ES-I3 (cell line): ENCODE data around the gene LCA5L.
"Not testable (repeated sequence)": the region's sequence is repeated elsewhere in the genome, so short reads cannot be mapped to it uniquely, and the experiment has no call there.

ENCODE experiments used
- H3K36me3 ChIP-seq: 2 replicates; pipeline ENCODE4 v1.6.1; 2013; ENCODE audit warnings: mild to moderate bottlenecking, low read length, control low read depth, moderate library complexity; ENCODE audit not compliant: insufficient read depth
- H3K4me1 ChIP-seq: 2 replicates; pipeline ENCODE4 v1.6.1; 2013; ENCODE audit warnings: mild to moderate bottlenecking, control low read depth, low read length; ENCODE audit not compliant: insufficient read depth
- H3K9ac ChIP-seq: 2 replicates; pipeline ENCODE4 v1.6.1; 2013; ENCODE audit warnings: low read depth, mild to moderate bottlenecking, low read length, moderate library complexity
- H3K9me3 ChIP-seq: 2 replicates; pipeline ENCODE4 v1.6.1; 2013; ENCODE audit warnings: mild to moderate bottlenecking, low read length, moderate library complexity; ENCODE audit not compliant: control insufficient read depth, insufficient read depth

Gene LCA5L

DNA sequence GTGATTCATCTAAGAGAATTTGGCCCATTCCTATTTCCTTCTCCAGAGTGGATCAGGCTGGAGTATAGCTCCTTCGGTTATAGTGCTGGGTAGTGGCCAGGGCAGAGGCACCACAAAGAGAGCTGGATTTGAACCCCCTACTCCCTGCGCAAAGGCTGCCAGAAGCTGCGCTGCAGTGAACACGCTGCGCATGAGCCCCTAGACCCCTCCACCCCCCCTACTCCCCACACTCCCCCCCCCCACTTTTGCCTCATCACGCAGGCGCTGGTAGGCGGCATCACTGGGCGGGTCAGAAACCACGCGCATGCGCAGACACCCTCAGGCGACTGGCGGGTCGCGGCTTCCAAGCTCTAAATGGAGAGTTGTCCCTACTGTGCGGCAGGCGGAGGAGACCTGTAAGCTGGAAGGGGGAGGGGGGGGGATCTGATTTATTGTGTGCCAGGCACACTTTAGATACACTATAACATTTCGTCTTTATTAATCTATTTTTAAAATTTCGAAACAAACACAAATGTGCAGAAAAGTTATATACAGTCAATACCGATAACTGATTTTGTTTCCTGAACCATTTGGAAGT, 58.0 kb downstream of the LCA5L start:
- Histone ChIP-seq H3K36me3 (peaks cover 10% of the 10 kb centered on the region; the same call in 1 of the 2 replicates), H3K9me3 (no peaks in the 10 kb centered on the region), H3K4me1 (no peaks in the 10 kb centered on the region; the same call in 1 of the 2 replicates), H3K9ac (peak overlapping the region; percentile 59; the same call in 1 of the 2 replicates)

DNA sequence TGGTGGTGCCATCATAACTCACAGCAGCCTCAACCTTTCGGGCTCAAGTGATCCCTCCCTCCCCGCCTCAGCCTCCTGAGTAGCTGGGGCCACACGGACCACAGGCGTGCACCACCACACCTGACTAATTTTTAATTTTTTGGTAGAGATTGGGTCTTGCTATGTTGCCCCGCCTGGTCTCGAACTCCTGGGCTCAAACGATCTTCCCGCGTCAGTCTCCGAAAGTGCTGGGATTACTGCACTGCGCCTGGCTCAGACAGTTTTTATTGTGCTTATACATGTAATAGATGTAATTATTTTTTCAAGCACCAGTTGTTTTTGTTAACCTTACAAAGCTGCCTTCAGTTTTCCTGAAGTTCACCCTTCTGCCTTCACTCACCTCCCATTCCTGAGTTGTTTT, 58.7 kb downstream of the LCA5L start:
- Histone ChIP-seq H3K4me1 (no peaks in the 10 kb centered on the region; the same call in 1 of the 2 replicates), H3K36me3 (0 out of 2 replicates have a peak, but pooled peaks cover 3% of the 10 kb centered on the region), H3K9ac (no peak overlapping the region; the same call in 1 of the 2 replicates), H3K9me3 (no peaks in the 10 kb centered on the region)

DNA sequence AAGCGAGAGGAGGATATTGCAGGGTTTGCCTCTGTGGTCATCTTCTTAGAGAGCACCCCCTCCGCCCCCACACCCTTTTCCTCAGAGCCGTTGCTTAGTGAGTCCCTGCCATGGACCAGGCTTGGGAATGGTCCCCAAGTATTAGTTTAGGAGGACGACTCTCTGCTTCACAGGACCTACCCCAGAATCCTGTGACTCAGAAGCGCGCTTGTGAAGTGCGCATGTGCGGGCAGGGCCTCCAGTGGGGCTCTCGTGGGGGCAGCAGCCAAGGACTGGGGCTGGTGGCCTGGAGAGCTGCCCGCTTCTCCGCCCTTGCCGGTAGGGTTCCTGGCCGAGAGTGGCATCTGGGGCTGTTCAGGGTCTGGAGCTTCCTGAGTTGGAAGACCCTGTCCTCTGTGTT, 59.4 kb downstream of the LCA5L start:
- Histone ChIP-seq H3K36me3 (no peaks in the 10 kb centered on the region), H3K4me1 (no peaks in the 10 kb centered on the region; the same call in 1 of the 2 replicates), H3K9me3 (no peaks in the 10 kb centered on the region), H3K9ac (no peak overlapping the region; the same call in 1 of the 2 replicates)

DNA sequence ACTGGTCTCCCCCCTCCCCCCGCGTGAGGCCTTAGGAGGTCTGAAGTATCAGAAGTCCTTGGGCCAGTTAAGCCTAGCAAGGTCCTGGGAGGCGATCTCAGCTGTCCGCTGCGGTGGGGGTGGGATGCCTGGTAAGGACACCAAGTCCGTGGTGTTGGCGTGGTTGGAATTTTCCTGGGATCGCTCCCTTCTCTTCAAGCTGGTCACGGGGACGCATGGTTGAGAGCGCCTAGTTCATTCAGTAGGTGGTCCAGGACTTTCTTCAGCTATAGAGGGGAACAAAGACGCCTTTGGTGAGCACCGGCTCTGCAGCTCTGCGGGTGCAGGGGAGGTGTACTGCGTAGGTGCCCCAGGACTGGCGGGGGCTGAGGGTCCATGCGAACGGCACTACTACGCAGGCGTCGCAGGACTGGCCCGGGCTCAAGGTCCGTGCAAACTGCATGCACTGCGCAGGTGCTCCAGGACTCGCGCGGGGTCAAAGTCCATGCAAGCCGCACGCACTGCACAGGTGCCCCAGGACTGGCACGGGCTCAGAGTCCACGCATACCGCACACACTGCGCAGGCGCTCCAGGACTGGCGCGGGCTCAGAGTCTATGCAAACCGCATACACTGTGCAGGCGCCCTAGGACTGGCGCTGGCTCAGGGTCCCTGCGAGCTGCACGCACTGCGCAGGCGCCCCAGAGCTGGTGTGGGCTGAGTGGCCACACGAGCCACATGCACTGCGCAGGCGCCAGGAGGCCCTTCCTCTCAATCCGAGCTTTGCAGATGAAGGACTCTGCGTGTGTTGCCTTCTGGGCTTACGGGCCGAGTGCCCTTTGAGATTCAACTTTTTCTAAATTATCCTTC, 60.1 kb downstream of the LCA5L start:
- H3K4me1 ChIP-seq = no peaks in the 10 kb centered on the region; the same call in 1 of the 2 replicates

DNA sequence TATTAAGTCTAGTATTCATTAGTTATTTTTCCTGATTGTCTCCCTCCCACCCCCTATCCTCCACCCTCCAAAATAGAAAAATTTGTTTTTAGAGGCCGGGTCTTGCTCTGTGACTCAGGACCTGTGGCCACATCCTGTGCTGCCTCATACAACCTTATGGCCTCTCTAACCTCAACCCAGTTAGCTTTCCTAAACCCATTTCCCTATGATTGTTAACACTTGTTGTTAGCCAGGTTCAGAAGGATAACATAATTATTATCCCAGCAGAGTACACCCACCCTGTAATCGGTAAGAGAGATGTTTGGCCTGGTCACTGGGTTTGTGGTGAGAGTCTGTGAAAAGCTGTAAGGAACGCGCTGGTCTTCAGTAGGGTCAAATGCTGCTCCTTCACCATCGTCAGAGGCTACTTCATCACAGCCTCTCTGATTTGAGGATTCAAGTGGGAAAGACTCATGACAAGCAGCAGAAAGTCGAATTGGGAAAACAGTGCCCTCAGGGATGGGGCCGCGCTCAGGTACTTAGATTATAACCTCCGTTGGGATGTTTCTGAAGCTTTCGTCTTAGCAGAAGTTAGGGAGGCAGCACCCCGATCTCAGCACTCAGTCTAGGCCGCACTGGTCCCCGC, 60.8 kb downstream of the LCA5L start:
- no peak overlapping the region for H3K9ac ChIP-seq

More for the DNA sequence above, 60.1 kb downstream of the LCA5L start:
- H3K9ac ChIP-seq = no peak overlapping the region
- H3K36me3 ChIP-seq = no peaks in the 10 kb centered on the region
- no peaks in the 10 kb centered on the region for H3K9me3 ChIP-seq

DNA sequence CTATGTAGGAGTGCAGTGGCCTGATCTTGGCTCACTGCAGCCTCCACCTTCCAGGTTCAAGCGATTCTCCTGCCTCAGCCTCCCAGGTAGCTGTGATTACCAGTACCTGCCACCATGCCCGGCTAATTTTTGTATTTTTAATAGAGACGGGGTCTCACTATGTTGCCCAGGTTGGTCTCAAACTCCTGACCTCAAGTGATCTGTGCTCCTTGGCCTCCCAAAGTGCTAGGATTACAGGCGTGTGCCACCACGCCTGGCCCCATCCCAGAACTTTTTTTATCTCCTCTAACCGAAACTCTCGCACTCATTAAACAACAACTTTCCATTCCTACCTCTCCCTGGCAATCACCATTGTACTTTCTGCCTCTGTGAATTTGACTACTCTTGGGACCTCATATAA, 63.5 kb downstream of the LCA5L start:
- not testable (repeated sequence) for H3K9ac ChIP-seq, H3K36me3 ChIP-seq, H3K9me3 ChIP-seq, H3K4me1 ChIP-seq

More for the DNA sequence above, 60.8 kb downstream of the LCA5L start:
- Histone ChIP-seq H3K9me3 (no peaks in the 10 kb centered on the region), H3K4me1 (peaks cover under 1% of the 10 kb centered on the region; the same call in 1 of the 2 replicates), H3K36me3 (no peaks in the 10 kb centered on the region)

DNA sequence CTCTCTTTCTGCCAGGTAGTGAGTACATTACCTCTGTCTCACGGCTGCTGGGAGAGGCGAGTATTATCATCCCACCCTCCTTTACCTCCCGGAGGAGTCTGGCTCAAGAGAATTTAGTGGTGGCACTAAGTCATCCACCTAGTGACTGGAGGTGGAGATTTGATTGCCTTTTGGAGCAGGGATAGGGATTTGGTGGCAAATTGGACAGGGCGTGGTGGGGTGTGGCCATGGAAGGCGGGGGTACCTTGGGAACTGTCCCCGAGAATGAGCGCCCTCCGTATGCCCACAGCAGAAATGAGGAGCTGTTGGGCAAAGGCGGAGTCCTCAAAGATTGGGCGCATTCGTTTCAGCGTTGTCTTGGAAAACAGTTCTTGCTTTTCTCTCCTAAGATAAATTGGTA, 64.6 kb downstream of the LCA5L start:
- peaks cover 8% of the 10 kb centered on the region for H3K4me1 ChIP-seq
- no peaks in the 10 kb centered on the region for H3K9me3 ChIP-seq
- H3K36me3 ChIP-seq = no peaks in the 10 kb centered on the region
- H3K9ac ChIP-seq = peak overlapping the region; percentile 81; the same call in 1 of the 2 replicates

DNA sequence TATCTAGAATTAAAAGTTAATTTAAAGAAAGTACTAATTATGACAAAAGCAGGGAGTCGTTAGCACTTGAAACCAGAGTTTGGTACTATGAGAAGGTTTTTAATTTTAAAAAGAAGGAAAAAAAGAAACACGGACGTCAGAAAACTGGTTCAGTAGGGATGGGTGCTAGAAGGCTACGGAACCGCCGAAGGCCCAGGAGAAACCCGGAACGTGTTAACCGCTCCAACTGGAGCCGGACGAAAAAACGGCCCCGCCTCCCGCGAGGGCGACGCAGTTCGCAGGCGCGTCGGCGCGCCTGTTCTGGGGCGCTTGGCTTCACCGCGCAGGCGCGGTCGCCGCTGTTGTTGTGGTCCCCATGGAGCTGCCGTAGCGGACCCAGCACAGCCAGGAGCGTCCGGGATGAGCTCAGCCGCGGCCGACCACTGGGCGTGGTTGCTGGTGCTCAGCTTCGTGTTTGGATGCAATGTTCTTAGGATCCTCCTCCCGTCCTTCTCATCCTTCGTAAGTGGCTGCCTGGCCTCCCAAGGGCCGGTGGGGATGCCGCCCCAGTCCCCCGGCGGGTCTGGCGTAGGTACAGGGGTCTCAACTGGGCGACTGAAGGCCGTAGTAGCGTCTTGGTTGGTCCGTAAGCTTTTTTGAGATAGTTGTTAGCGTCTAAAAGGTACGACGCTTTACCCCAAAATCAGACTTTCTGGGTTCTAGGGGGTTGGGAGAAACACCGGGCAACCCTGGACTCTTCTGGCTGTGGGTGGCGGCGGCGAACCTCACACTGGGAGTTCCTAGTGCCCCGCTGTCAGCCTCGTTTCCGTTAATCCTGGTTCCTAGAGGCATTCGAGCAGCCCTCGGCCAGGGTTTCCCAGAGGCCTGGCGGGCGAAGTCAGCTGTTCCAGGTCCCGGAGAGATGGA, 65.3 kb downstream of the LCA5L start:
- no peaks in the 10 kb centered on the region for H3K36me3 ChIP-seq
- peaks cover 8% of the 10 kb centered on the region for H3K4me1 ChIP-seq
- H3K9me3 ChIP-seq = no peaks in the 10 kb centered on the region
- peak overlapping the region; percentile 81 for H3K9ac ChIP-seq

DNA sequence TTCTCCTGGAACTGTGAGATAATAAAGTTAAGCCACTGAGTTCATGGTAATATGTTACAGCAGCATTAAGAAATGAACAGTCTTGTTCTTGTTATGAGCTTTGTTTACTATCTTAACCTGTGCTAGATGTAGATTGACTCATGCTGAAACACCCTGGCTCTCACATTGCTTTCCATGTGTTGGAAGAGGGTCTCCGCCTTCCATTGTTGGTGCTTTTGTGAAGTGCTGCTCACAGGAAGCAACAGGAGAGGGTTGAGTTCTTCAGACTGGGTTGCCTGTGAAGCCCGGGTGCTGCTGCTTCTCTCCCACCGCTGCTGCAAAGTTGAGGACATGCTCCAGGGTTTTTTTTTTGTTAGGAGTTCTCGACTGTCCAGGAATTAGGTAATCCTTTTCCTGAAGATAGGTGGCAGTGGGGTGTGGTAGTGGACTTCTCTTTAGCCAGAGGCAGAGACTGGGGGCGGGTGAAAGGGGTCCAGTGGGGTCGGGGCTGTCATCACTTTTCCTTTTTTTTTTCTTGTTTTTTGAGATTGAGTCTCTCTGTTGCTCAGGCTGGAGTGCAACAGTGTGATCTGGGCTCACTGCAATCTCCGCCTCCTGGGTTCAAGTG, 68.0 kb downstream of the LCA5L start:
- Histone ChIP-seq H3K4me1 (peaks cover 13% of the 10 kb centered on the region), H3K36me3 (no peaks in the 10 kb centered on the region), H3K9ac (no peak overlapping the region), H3K9me3 (no peaks in the 10 kb centered on the region)

DNA sequence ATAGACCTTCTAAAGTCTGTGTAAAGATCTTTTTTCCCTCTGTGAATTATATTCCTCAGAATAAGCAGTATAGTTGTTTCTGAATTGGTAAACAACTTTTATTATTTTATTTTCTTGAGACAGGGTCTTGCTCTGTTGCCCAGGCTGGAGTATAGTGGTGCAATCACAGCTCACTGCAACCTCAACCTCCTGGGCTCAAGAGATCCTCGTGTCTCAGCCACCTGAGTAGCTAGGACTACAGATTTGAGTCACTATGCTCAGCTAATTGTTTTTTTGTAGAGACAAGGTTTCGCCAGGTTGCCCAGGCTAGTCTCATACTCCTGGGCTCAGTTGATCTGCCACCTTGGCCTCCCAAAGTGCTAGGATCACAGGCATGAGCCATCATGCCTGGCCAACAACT, 70.1 kb downstream of the LCA5L start:
- Histone ChIP-seq H3K36me3 (no peaks in the 10 kb centered on the region), H3K9me3 (no peaks in the 10 kb centered on the region), H3K4me1 (peaks cover 13% of the 10 kb centered on the region), H3K9ac (no peak overlapping the region)

DNA sequence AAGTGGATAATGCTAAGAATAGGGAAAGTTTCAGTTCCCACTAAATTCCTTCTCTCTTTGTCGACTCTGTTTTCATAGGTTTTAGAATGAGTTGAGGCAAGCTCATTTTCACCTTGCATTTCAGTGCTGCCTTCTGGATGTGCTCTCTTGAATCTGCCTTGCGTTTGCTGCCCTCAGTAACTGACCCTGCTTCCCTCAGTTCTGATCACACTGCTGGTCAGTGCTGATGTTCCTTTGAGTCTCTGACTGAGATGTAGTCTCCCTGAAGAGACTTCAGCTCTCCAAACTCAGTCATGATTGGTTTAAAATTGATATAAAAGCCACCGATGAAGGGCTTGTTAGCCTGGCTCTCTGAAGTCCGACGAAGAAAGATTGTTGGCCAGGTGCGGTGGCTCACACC, 71.5 kb downstream of the LCA5L start:
- Histone ChIP-seq H3K36me3 (no peaks in the 10 kb centered on the region), H3K4me1 (peaks cover 11% of the 10 kb centered on the region), H3K9me3 (no peaks in the 10 kb centered on the region), H3K9ac (no peak overlapping the region; the same call in 1 of the 2 replicates)

DNA sequence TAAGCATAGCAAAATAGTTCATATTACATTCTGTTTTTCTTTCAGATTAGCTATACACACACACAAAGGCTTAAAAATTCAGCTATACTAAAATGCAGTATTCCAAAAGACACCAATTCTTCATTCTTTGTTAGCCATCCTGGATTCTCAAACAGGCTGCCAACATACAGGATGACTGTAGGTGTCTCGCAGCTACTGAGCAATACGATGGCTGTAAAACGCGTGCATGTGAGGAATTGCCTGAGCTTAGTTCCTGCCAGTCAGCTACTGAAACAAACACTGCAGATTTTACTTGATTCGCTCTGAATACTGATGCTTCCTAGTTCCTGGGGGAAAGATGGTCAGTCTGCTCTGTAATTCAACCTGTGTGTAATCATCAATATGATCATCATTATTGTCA, 71.9 kb downstream of the LCA5L start:
- Histone ChIP-seq H3K9ac (no peak overlapping the region; the same call in 1 of the 2 replicates), H3K9me3 (no peaks in the 10 kb centered on the region), H3K4me1 (peaks cover 11% of the 10 kb centered on the region), H3K36me3 (no peaks in the 10 kb centered on the region)

DNA sequence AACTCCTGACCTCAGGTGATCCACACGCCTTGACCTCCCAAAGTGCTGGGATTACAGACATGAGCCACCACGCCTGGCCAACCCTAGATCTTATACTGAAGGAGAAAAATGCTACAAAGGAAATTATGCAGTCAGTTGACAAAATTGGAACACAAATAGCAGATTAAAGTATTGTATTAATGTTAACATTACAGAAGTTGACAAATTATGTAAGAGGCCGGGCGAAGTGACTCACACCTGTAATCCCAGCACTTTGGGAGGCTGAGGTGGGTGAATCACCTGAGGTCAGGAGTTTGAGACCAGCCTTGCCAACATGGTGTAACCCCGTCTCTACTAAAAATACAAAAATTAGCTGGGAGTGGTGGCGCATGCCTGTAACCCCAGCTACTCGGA, 75.7 kb downstream of the LCA5L start:
- H3K9me3 ChIP-seq, H3K9ac ChIP-seq, H3K36me3 ChIP-seq, H3K4me1 ChIP-seq: not testable (repeated sequence)
